ENCODE results near the gene PERCC1.

GRCh38 chr16:1408171-1408837 lies 22.6 kb upstream of the PERCC1 start:
- no peak for TF ChIP-seq CTCF (IDR thresholded peaks at IDR 0.05; ENCODE audit: low read depth, low read length, poor library complexity, severe bottlenecking)
- TF ChIP-seq EZH2phosphoT487 (IDR thresholded peaks at IDR 0.05; ENCODE audit: borderline replicate concordance, low read length), result no peak
